Mucosa of descending colon (tissue), 3 donors: ENCODE measurements around the gene DYDC2. TPM values are rescaled to one million over a fixed set of nuclear protein-coding genes. Genes with fewer than 3 reads are reported as not detected.

ENCODE experiments used
- ATAC-seq: fragments of 200-7000 bp; cut with Tn5 transposase; one replicate; pipeline ENCODE4 v1.9.1; 2020; ENCODE audit warnings: mild to moderate bottlenecking, moderate library complexity
- DNase-seq, 3 donors: peaks; one replicate each; pipeline ENCODE4 v3.0.0-alpha.2; 2020
- H3K36me3 ChIP-seq: fragments of 200-600 bp; one replicate; pipeline ENCODE4 v1.8.0; 2021; ENCODE audit warnings: low read depth, mild to moderate bottlenecking
- H3K4me1 ChIP-seq: fragments of 200-600 bp; one replicate; pipeline ENCODE4 v1.8.0; 2021; ENCODE audit warnings: low read depth, mild to moderate bottlenecking
- H3K4me3 ChIP-seq: fragments of 200-600 bp; one replicate; pipeline ENCODE4 v1.8.0; 2021; ENCODE audit warnings: mild to moderate bottlenecking
- H3K9me3 ChIP-seq: fragments of 200-600 bp; one replicate; pipeline ENCODE4 v1.8.0; 2021; ENCODE audit warnings: mild to moderate bottlenecking
- CTCF ChIP-seq: fragments of 200-600 bp; IDR thresholded peaks from one replicate; pipeline ENCODE4 v1.8.0; 2022; ENCODE audit warnings: antibody characterized with exemption, mild to moderate bottlenecking
- intact Hi-C, 2 donors: fragments of 100-400 bp; cut with DNase I in 1 of 2; cut with micrococcal nuclease in 1 of 2; formaldehyde crosslinking; loops; one replicate each; pipeline versions ENCODE4 v1.11.0 to v1.11.1; 2022; cut with DNase I, micrococcal nuclease
- total RNA-seq, 3 donors: library from RNA; stranded (reverse); fragmentation: NEBNext Ultra II Directional in 2 of 3; extraction: Animal tissue kit (Norgen Biotek cat#: 25700) in 2 of 3; gene quantifications; one replicate each; pipeline versions ENCODE4 v1.2.1 to v1.2.4, GENCODE V29; 2021 to 2023
- donor health status: DM: no; HTN: no; CAD: no; lungs with moderate emphysema.
- donor health status: DM: no; HTN: no; CAD: no.
- donor health status: DM: no; HTN: yes; CAD: no.

Gene DYDC2
- total RNA-seq, 3 donors from 2014 or later: not detected

GRCh38 chr10:80371467-80371866, 14.9 kb downstream of the DYDC2 start:
- TF ChIP-seq CTCF: no peak
- intact Hi-C loops: no loop called here
- Histone ChIP-seq H3K36me3 (no peaks in the 10 kb centered on the region), H3K9me3 (peaks cover 12% of the 10 kb centered on the region), H3K4me3 (no peak overlapping the region), H3K4me1 (no peaks in the 10 kb centered on the region)
- ATAC-seq (no peak), DNase-seq (no peak)

DNA sequence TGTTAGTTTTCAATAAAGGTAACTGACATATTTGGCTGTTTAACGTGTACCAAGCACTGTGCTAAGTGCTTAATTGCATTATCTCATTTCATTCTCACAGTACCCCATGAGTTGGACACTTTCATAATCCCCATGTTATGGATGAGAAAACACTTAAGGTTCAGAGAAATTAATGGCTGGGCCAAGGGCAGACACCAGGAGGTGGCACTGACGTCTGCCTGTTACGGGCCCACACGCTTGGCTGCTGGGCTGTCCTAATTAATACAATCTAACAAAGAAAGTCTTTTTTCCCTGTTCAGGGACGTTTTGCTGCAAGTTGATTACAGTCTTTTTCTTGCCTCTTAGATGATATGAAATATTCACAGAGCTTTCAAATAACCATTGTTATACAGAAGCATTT, 16.1 kb downstream of the DYDC2 start:
- Histone ChIP-seq H3K4me1 (no peaks in the 10 kb centered on the region), H3K36me3 (no peaks in the 10 kb centered on the region), H3K9me3 (peaks cover 1% of the 10 kb centered on the region), H3K4me3 (no peak overlapping the region)
- ATAC-seq: no peak
- no peak for TF ChIP-seq CTCF
- intact Hi-C loops: no loop called here
- DNase-seq: no peak

- no peak for ATAC-seq
- intact Hi-C loops: no loop called here
- Histone ChIP-seq H3K36me3 (no peaks in the 10 kb centered on the region), H3K9me3 (no peaks in the 10 kb centered on the region), H3K4me3 (no peak overlapping the region), H3K4me1 (no peaks in the 10 kb centered on the region)
- peak in 1 of 3 donors; percentile 5 for DNase-seq
- TF ChIP-seq CTCF: no peak
Observed at GRCh38 chr10:80373502-80373901, 16.9 kb downstream of the DYDC2 start.

- DNase-seq (no peak), ATAC-seq (no peak)
- H3K36me3 ChIP-seq: no peaks in the 10 kb centered on the region
- no peaks in the 10 kb centered on the region for H3K4me1 ChIP-seq
- intact Hi-C loops: loop anchor here in 1 of 2 donors (10.0 kb wide), 1 partner anchor 55 kb away; no protein-coding TSS in a partner anchor
- no peak overlapping the region for H3K4me3 ChIP-seq
- TF ChIP-seq CTCF: no peak
- H3K9me3 ChIP-seq: no peaks in the 10 kb centered on the region
Observed at GRCh38 chr10:80379701-80380100, 23.1 kb downstream of the DYDC2 start.

GRCh38 chr10:80380185-80380584, 23.6 kb downstream of the DYDC2 start:
- ATAC-seq (no peak), DNase-seq (no peak)
- Histone ChIP-seq H3K4me1 (no peaks in the 10 kb centered on the region), H3K36me3 (no peaks in the 10 kb centered on the region), H3K4me3 (no peak overlapping the region), H3K9me3 (no peaks in the 10 kb centered on the region)
- TF ChIP-seq CTCF: no peak
- intact Hi-C loops: loop anchor here in 1 of 2 donors (10.0 kb wide), 1 partner anchor 55 kb away; no protein-coding TSS in a partner anchor

GRCh38 chr10:80382989-80383388, 26.4 kb downstream of the DYDC2 start:
- peak; percentile 34 for TF ChIP-seq CTCF
- ATAC-seq: peak; percentile 44
- H3K4me1 ChIP-seq: no peaks in the 10 kb centered on the region
- no peaks in the 10 kb centered on the region for H3K36me3 ChIP-seq
- peak in 2 of 3 donors; percentile 36 to 49 for DNase-seq
- H3K9me3 ChIP-seq: no peaks in the 10 kb centered on the region
- H3K4me3 ChIP-seq: no peak overlapping the region
- intact Hi-C loops: loop anchor here in 1 of 2 donors (10.0 kb wide), 1 partner anchor 52 kb away; no protein-coding TSS in a partner anchor
